ENCODE data around the gene HOOK2.

HOOK2 gene

GRCh38 chr19:12789098-12789903 is 13.9 kb upstream of the HOOK2 start:
- no peak for DNase-seq
- TF ChIP-seq GATA1 (IDR thresholded peaks at IDR 0.05; ENCODE audit: low read depth, low read length) (no peak), POLR2A (IDR thresholded peaks at IDR 0.05; ENCODE audit: low read length) (peak; percentile 15)

GRCh38 chr19:12788682-12789097 is 13.3 kb upstream of the HOOK2 start:
- TF ChIP-seq GATA1 (IDR thresholded peaks at IDR 0.05; ENCODE audit: low read depth, low read length) (no peak), POLR2A (IDR thresholded peaks at IDR 0.05; ENCODE audit: low read length) (peak; percentile 64)
- peak; percentile 90 to 93 for DNase-seq

- peak; percentile 70 to 74 for DNase-seq
- TF ChIP-seq GATA1 (IDR thresholded peaks at IDR 0.05; ENCODE audit: low read depth, low read length), result no peak
- TF ChIP-seq POLR2A (IDR thresholded peaks at IDR 0.05; ENCODE audit: low read length), result no peak
Observed at GRCh38 chr19:12788042-12788681, 12.8 kb upstream of the HOOK2 start.

GRCh38 chr19:12787458-12787857 is 12.1 kb upstream of the HOOK2 start:
- DNase-seq, result no peak
- TF ChIP-seq POLR2A (IDR thresholded peaks at IDR 0.05; ENCODE audit: low read length) (no peak), GATA1 (IDR thresholded peaks at IDR 0.05; ENCODE audit: low read depth, low read length) (no peak)

- TF ChIP-seq GATA1 (IDR thresholded peaks at IDR 0.05; ENCODE audit: low read depth, low read length) (no peak), POLR2A (IDR thresholded peaks at IDR 0.05; ENCODE audit: low read length) (no peak)
Observed at GRCh38 chr19:12786952-12787351, 11.6 kb upstream of the HOOK2 start.

GRCh38 chr19:12786141-12786870 is 11.0 kb upstream of the HOOK2 start:
- DNase-seq, result peak; percentile 49 to 68
- TF ChIP-seq POLR2A (IDR thresholded peaks at IDR 0.05; ENCODE audit: low read length) (no peak), GATA1 (IDR thresholded peaks at IDR 0.05; ENCODE audit: low read depth, low read length) (no peak)

More at GRCh38 chr19:12786952-12787351, 11.6 kb upstream of the HOOK2 start:
- no peak for DNase-seq

GRCh38 chr19:12785431-12786031 is 10.2 kb upstream of the HOOK2 start:
- peak; percentile 76 to 80 for DNase-seq
- TF ChIP-seq POLR2A (IDR thresholded peaks at IDR 0.05; ENCODE audit: low read length) (no peak), GATA1 (IDR thresholded peaks at IDR 0.05; ENCODE audit: low read depth, low read length) (no peak)

- no peak for DNase-seq
- TF ChIP-seq GATA1 (IDR thresholded peaks at IDR 0.05; ENCODE audit: low read depth, low read length) (no peak), POLR2A (IDR thresholded peaks at IDR 0.05; ENCODE audit: low read length) (peak; percentile 85)
Observed at GRCh38 chr19:12784871-12785430, 9.6 kb upstream of the HOOK2 start.

GRCh38 chr19:12784394-12784870 is 9.1 kb upstream of the HOOK2 start:
- DNase-seq, result peak; percentile 95 to 99
- TF ChIP-seq POLR2A (IDR thresholded peaks at IDR 0.05; ENCODE audit: low read length), result peak; percentile 94
- peak; percentile 92 for TF ChIP-seq GATA1 (IDR thresholded peaks at IDR 0.05; ENCODE audit: low read depth, low read length)

GRCh38 chr19:12783849-12784393 is 8.6 kb upstream of the HOOK2 start:
- TF ChIP-seq GATA1 (IDR thresholded peaks at IDR 0.05; ENCODE audit: low read depth, low read length) (no peak), POLR2A (IDR thresholded peaks at IDR 0.05; ENCODE audit: low read length) (no peak)
- DNase-seq, result peak; percentile 64 to 74

- no peak for TF ChIP-seq POLR2A (IDR thresholded peaks at IDR 0.05; ENCODE audit: low read length)
- TF ChIP-seq GATA1 (IDR thresholded peaks at IDR 0.05; ENCODE audit: low read depth, low read length), result no peak
- DNase-seq, result peak; percentile 47 to 67
Observed at GRCh38 chr19:12783291-12783848, 8.0 kb upstream of the HOOK2 start.

GRCh38 chr19:12782424-12783290 is 7.3 kb upstream of the HOOK2 start:
- TF ChIP-seq GATA1 (IDR thresholded peaks at IDR 0.05; ENCODE audit: low read depth, low read length) (no peak), POLR2A (IDR thresholded peaks at IDR 0.05; ENCODE audit: low read length) (peak; percentile 39)
- peak; percentile 86 to 90 for DNase-seq
